H9 (cell line): ENCODE results near the gene EBF4. TPM values are rescaled to one million over a fixed set of nuclear protein-coding genes. Genes with fewer than 3 reads are reported as not detected.

Experiments used
- DNase-seq: peaks from one replicate; pipeline ENCODE4 v3.0.0-alpha.2; 2017
- H2AFZ ChIP-seq: one replicate; pipeline ENCODE4 v1.6.1; 2013; ENCODE audit warnings: mild to moderate bottlenecking, low read length, control low read depth, moderate library complexity
- H2AK5ac ChIP-seq: 2 replicates; pipeline ENCODE4 v1.6.1; 2013; ENCODE audit warnings: low read length, control low read depth, mixed read lengths; ENCODE audit not compliant: insufficient read length
- H2BK120ac ChIP-seq: one replicate; pipeline ENCODE4 v1.6.1; 2013; ENCODE audit warnings: low read depth, mild to moderate bottlenecking, low read length, control low read depth, inconsistent platforms; ENCODE audit not compliant: poor library complexity, severe bottlenecking
- H2BK12ac ChIP-seq: 2 replicates; pipeline ENCODE4 v1.6.1; 2013; ENCODE audit warnings: low read length, control low read depth, mixed read lengths, low read depth; ENCODE audit not compliant: insufficient read length
- H2BK15ac ChIP-seq: 2 replicates; pipeline ENCODE4 v1.6.1; 2013; ENCODE audit warnings: low read depth, low read length, control low read depth
- H2BK20ac ChIP-seq: one replicate; pipeline ENCODE4 v1.6.1; 2013; ENCODE audit warnings: low read depth, mild to moderate bottlenecking, low read length, control low read depth, inconsistent platforms; ENCODE audit not compliant: poor library complexity, severe bottlenecking
- H2BK5ac ChIP-seq: 2 replicates; pipeline ENCODE4 v1.6.1; 2013; ENCODE audit warnings: low read length, control low read depth, mixed read lengths; ENCODE audit not compliant: insufficient read length
- H3K14ac ChIP-seq: 2 replicates; pipeline ENCODE4 v1.6.1; 2013; ENCODE audit warnings: low read length, control low read depth; ENCODE audit not compliant: insufficient read depth
- H3K18ac ChIP-seq: 2 replicates; pipeline ENCODE4 v1.6.1; 2013; ENCODE audit warnings: low read depth, mild to moderate bottlenecking, mixed read lengths, low read length, control low read depth; ENCODE audit not compliant: insufficient read length
- H3K23ac ChIP-seq: 2 replicates; pipeline ENCODE4 v1.6.1; 2013; ENCODE audit warnings: low read length, control low read depth, mixed read lengths, low read depth; ENCODE audit not compliant: insufficient read length
- H3K23me2 ChIP-seq: 2 replicates; pipeline ENCODE4 v1.6.1; 2013; ENCODE audit warnings: low read depth, mild to moderate bottlenecking, mixed read lengths, low read length, control low read depth; ENCODE audit not compliant: insufficient read length, poor library complexity, severe bottlenecking
- H3K27ac ChIP-seq: 2 replicates; pipeline ENCODE4 v1.5.1; 2013; ENCODE audit warnings: low read length, control low read depth, mixed read lengths, low read depth; ENCODE audit not compliant: insufficient read length
- H3K27me3 ChIP-seq: 2 replicates; pipeline ENCODE4 v1.6.1; 2013; ENCODE audit warnings: low read length, control low read depth, inconsistent platforms; ENCODE audit not compliant: insufficient read depth
- H3K4ac ChIP-seq: 2 replicates; pipeline ENCODE4 v1.6.1; 2013; ENCODE audit warnings: low read depth, mild to moderate bottlenecking, control low read depth, inconsistent platforms, low read length, moderate library complexity
- H3K4me1 ChIP-seq: 2 replicates; pipeline ENCODE4 v1.6.1; 2013; ENCODE audit warnings: low read length, control low read depth, inconsistent platforms; ENCODE audit not compliant: insufficient read depth
- H3K4me2 ChIP-seq: 2 replicates; pipeline ENCODE4 v1.6.1; 2013; ENCODE audit warnings: low read length, control low read depth, mixed read lengths; ENCODE audit not compliant: insufficient read length, insufficient read depth
- H3K56ac ChIP-seq: 2 replicates; pipeline ENCODE4 v1.6.1; 2013; ENCODE audit warnings: low read depth, mild to moderate bottlenecking, mixed read lengths, low read length, control low read depth; ENCODE audit not compliant: insufficient read length
- H3K79me1 ChIP-seq: 2 replicates; pipeline ENCODE4 v1.6.1; 2013; ENCODE audit warnings: low read depth, mild to moderate bottlenecking, moderate library complexity, low read length, control low read depth, inconsistent platforms; ENCODE audit not compliant: insufficient read depth, poor library complexity, severe bottlenecking
- H3K79me2 ChIP-seq: 2 replicates; pipeline ENCODE4 v1.6.1; 2013; ENCODE audit warnings: low read length, control low read depth, inconsistent platforms; ENCODE audit not compliant: insufficient read depth
- H3K9ac ChIP-seq: 2 replicates; pipeline ENCODE4 v1.6.1; 2013; ENCODE audit warnings: low read length, control low read depth, mixed read lengths; ENCODE audit not compliant: insufficient read length; ENCODE audit errors: extremely low read depth
- H3K9me3 ChIP-seq: one replicate; pipeline ENCODE4 v1.6.1; 2013; ENCODE audit warnings: low read depth, low read length, inconsistent platforms; ENCODE audit not compliant: control insufficient read depth
- H3T11ph ChIP-seq: one replicate; pipeline ENCODE4 v1.6.1; 2013; ENCODE audit warnings: mild to moderate bottlenecking, low read length, control low read depth, inconsistent platforms
- H4K20me1 ChIP-seq: one replicate; pipeline ENCODE4 v1.6.1; 2013; ENCODE audit not compliant: control insufficient read depth, insufficient read length, insufficient read depth
- H4K5ac ChIP-seq: 2 replicates; pipeline ENCODE4 v1.6.1; 2013; ENCODE audit warnings: low read depth, mild to moderate bottlenecking, mixed read lengths, low read length, control low read depth; ENCODE audit not compliant: insufficient read length
- H4K8ac ChIP-seq: replicated peaks from 2 replicates; pipeline ENCODE4 v1.6.1; 2013; ENCODE audit warnings: low read length, control low read depth, mixed read lengths, low read depth; ENCODE audit not compliant: insufficient read length
- H4K91ac ChIP-seq: 2 replicates; pipeline ENCODE4 v1.6.1; 2013; ENCODE audit warnings: low read depth, mild to moderate bottlenecking, moderate library complexity, mixed read lengths, low read length, control low read depth; ENCODE audit not compliant: insufficient read length
- H3K27ac Mint-ChIP-seq, 3 experiments: 2 replicates in 2 of 3; 3 replicates in 1 of 3; pipeline ENCODE4 v1.8.0; 2020 to 2021; ENCODE audit warnings: mixed read lengths in 3 of 3, mild to moderate bottlenecking in 1 of 3, moderate library complexity in 1 of 3
- H3K27me3 Mint-ChIP-seq: 2 replicates; pipeline ENCODE4 v1.8.0; 2021; ENCODE audit warnings: low read depth, mild to moderate bottlenecking, moderate library complexity, mixed read lengths
- H3K36me3 Mint-ChIP-seq, 3 experiments: 2 replicates in 2 of 3; 3 replicates in 1 of 3; pipeline ENCODE4 v1.8.0; 2020 to 2021; ENCODE audit warnings: low read depth in 3 of 3, mixed read lengths in 3 of 3; ENCODE audit not compliant: insufficient read depth in 1 of 3
- H3K4me1 Mint-ChIP-seq, 2 experiments: 2 replicates each; pipeline ENCODE4 v1.8.0; 2020; ENCODE audit warnings: mixed read lengths in 2 of 2
- H3K4me3 Mint-ChIP-seq, 2 experiments: 2 replicates in 1 of 2; 3 replicates in 1 of 2; pipeline ENCODE4 v1.8.0; 2020 to 2021; ENCODE audit warnings: mild to moderate bottlenecking in 2 of 2, mixed read lengths in 2 of 2, moderate library complexity in 1 of 2
- H3K9me3 Mint-ChIP-seq, 2 experiments: 2 replicates in 1 of 2; 3 replicates in 1 of 2; pipeline ENCODE4 v1.8.0; 2020; ENCODE audit warnings: mild to moderate bottlenecking in 2 of 2, mixed read lengths in 2 of 2, moderate library complexity in 1 of 2
- WGBS: extraction: QIAGEN DNeasy Blood & Tissue Kit; methylation state at CpG from one replicate; pipeline ENCODE4 v1.1.7; 2013; ENCODE audit warnings: missing lambda C conversion rate, low lambda C conversion rate, mixed read lengths; ENCODE audit not compliant: insufficient read length; ENCODE audit errors: extremely low coverage; 5-methylcytosine and 5-hydroxymethylcytosine counted together
- total RNA-seq: library from RNA; stranded (reverse); gene quantifications from 2 replicates; pipeline ENCODE4 v1.2.1, GENCODE V29; 2021
- TF ChIP-seq, protein P1 (sequence below): fragments of 200-600 bp; sonication (generic); conservative IDR thresholded peaks from 3 replicates; pipeline ENCODE4 v1.8.0; 2021; ENCODE audit warnings: antibody characterized with exemption, mild to moderate bottlenecking

EBF4 gene
- total RNA-seq, 1 experiment from 2014 or later = 3.9 TPM

DNA sequence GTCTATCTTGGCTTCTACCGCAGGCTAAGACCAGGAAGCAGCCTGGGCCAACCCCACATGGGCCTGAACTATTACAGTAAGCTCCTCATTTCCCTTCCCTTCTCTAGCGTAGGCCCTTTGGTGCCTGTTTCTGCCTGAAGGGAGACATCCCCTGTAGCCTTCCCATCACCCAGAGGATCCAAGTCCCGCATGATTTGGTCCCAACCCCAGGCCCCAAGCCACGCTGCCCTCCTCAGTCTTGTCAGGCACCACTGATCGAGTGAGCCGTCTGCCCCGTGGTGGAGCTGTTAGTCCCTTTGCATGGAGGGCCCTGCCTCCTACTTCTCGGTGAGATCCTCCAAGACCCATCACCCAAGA is 46.4 kb downstream of the EBF4 start:
- Histone ChIP-seq H4K8ac (no peak overlapping the region), H3K23ac (no peak overlapping the region), H2BK15ac (no peak overlapping the region), H2AFZ (no peak overlapping the region), H3T11ph (no peak overlapping the region), H2AK5ac (no peak overlapping the region), H2BK5ac (no peak overlapping the region), H2BK12ac (no peak overlapping the region), H3K27ac (no peak overlapping the region), H3K9me3 (no peaks in the 10 kb centered on the region), H4K20me1 (no peaks in the 10 kb centered on the region), H3K4me2 (no peak overlapping the region), H2BK120ac (no peak overlapping the region), H3K18ac (no peak overlapping the region), H3K79me2 (no peaks in the 10 kb centered on the region), H3K4me1 (peaks cover 3% of the 10 kb centered on the region; the same call in 1 of the 2 replicates), H4K5ac (no peak overlapping the region), H3K9ac (no peak overlapping the region), H3K56ac (no peak overlapping the region), H3K4ac (no peak overlapping the region), H2BK20ac (no peak overlapping the region), H3K27me3 (no peaks in the 10 kb centered on the region; the same call in 1 of the 2 replicates), H3K79me1 (no peaks in the 10 kb centered on the region), H3K23me2 (no peaks in the 10 kb centered on the region), H3K14ac (no peak overlapping the region), H4K91ac (no peak overlapping the region)
- WGBS = no CpG with 5 or more reads among the region's 8 CpGs
- 0 out of 5 replicates have a peak overlapping the region, but pooled peaks of 1 of the 2 experiments have one; percentile 53 for H3K4me3 Mint-ChIP-seq
- DNase-seq = no peak
- no peaks in the 10 kb centered on the region for H3K36me3 Mint-ChIP-seq
- TF ChIP-seq, protein P1, sequence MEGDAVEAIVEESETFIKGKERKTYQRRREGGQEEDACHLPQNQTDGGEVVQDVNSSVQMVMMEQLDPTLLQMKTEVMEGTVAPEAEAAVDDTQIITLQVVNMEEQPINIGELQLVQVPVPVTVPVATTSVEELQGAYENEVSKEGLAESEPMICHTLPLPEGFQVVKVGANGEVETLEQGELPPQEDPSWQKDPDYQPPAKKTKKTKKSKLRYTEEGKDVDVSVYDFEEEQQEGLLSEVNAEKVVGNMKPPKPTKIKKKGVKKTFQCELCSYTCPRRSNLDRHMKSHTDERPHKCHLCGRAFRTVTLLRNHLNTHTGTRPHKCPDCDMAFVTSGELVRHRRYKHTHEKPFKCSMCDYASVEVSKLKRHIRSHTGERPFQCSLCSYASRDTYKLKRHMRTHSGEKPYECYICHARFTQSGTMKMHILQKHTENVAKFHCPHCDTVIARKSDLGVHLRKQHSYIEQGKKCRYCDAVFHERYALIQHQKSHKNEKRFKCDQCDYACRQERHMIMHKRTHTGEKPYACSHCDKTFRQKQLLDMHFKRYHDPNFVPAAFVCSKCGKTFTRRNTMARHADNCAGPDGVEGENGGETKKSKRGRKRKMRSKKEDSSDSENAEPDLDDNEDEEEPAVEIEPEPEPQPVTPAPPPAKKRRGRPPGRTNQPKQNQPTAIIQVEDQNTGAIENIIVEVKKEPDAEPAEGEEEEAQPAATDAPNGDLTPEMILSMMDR = no peak
- peak overlapping the region in 2 of 3 experiments; percentile 34 to 55; a peak in 2 of 7 replicates for H3K27ac Mint-ChIP-seq
- peaks cover 19 to 22% of the 10 kb centered on the region in 2 experiments for H3K4me1 Mint-ChIP-seq
- H3K9me3 Mint-ChIP-seq = peaks cover 8 to 11% of the 10 kb centered on the region in 2 experiments; a peak in 3 of 5 replicates
- H3K27me3 Mint-ChIP-seq = peaks cover 61% of the 10 kb centered on the region
